SKM-1 treated with dmso at 0.1 percent for 144 hours (cell line): ENCODE measurements around the gene TSEN15.
A peak's percentile ranks its signal among the peaks of the same experiment; 100 is the strongest.

Source experiments
- DNase-seq: peaks from one replicate; lab custom pipeline; 2025; ENCODE audit not compliant: unreplicated experiment; lab: John Stamatoyannopoulos, UW

TSEN15 gene

GRCh38 chr1:184052194-184052559 is 647 bp downstream of the TSEN15 start:
- DNase-seq, result no peak

GRCh38 chr1:184052750-184053149 is 1.2 kb downstream of the TSEN15 start:
- no peak for DNase-seq

- no peak for DNase-seq
Measured at GRCh38 chr1:184053881-184054280, 2.4 kb downstream of the TSEN15 start.

GRCh38 chr1:184056921-184057555 is 5.5 kb downstream of the TSEN15 start:
- no peak for DNase-seq

- DNase-seq, result no peak
Measured at GRCh38 chr1:184059887-184060286, 8.4 kb downstream of the TSEN15 start.

GRCh38 chr1:184060316-184060715 is 8.8 kb downstream of the TSEN15 start:
- DNase-seq, result no peak

GRCh38 chr1:184061396-184062003 is 10.0 kb downstream of the TSEN15 start:
- DNase-seq, result no peak

- no peak for DNase-seq
Measured at GRCh38 chr1:184062640-184063286, 11.2 kb downstream of the TSEN15 start.

- DNase-seq, result no peak
Measured at GRCh38 chr1:184065559-184065958, 14.0 kb downstream of the TSEN15 start.

GRCh38 chr1:184068354-184068753 is 16.8 kb downstream of the TSEN15 start:
- DNase-seq, result no peak

- DNase-seq, result no peak
Measured at GRCh38 chr1:184069675-184070074, 18.1 kb downstream of the TSEN15 start.

- no peak for DNase-seq
Measured at GRCh38 chr1:184072376-184072775, 20.8 kb downstream of the TSEN15 start.

GRCh38 chr1:184074383-184074782 is 22.9 kb downstream of the TSEN15 start:
- DNase-seq, result no peak

- DNase-seq, result peak; percentile 70
Measured at GRCh38 chr1:184075055-184076029, 23.8 kb downstream of the TSEN15 start.

GRCh38 chr1:184078564-184079249 is 27.2 kb downstream of the TSEN15 start:
- DNase-seq, result no peak

- no peak for DNase-seq
Measured at GRCh38 chr1:184080309-184080708, 28.8 kb downstream of the TSEN15 start.

- DNase-seq, result no peak
Measured at GRCh38 chr1:184082541-184083415, 31.2 kb downstream of the TSEN15 start.

- DNase-seq, result no peak
Measured at GRCh38 chr1:184085667-184086066, 34.1 kb downstream of the TSEN15 start.

GRCh38 chr1:184088037-184088436 is 36.5 kb downstream of the TSEN15 start:
- no peak for DNase-seq

- no peak for DNase-seq
Measured at GRCh38 chr1:184093071-184093470, 41.5 kb downstream of the TSEN15 start.
